HG02798 (cell line): Measurements from ENCODE around the gene CRY2.
A peak's percentile ranks its signal among the peaks of the same experiment; 100 is the strongest.

Source experiments
- ATAC-seq: cut with Tn5 transposase; IDR thresholded peaks from one replicate; pipeline ENCODE4 v1.9.1; 2021; ENCODE audit warnings: mild to moderate bottlenecking; ENCODE audit not compliant: unreplicated experiment, poor library complexity

Gene CRY2

GRCh38 chr11:45872651-45873356, 25.5 kb downstream of the CRY2 start:
- no peak for ATAC-seq

- no peak for ATAC-seq
Measured at GRCh38 chr11:45876401-45876800, 29.1 kb downstream of the CRY2 start.

GRCh38 chr11:45877221-45877620, 29.9 kb downstream of the CRY2 start:
- no peak for ATAC-seq

- ATAC-seq: no peak
Measured at GRCh38 chr11:45877845-45878244, 30.6 kb downstream of the CRY2 start.

GRCh38 chr11:45879803-45880686, 32.8 kb downstream of the CRY2 start:
- ATAC-seq: no peak

GRCh38 chr11:45880772-45881570, 33.7 kb downstream of the CRY2 start:
- no peak for ATAC-seq

- no peak for ATAC-seq
Measured at GRCh38 chr11:45881708-45882368, 34.6 kb downstream of the CRY2 start.

GRCh38 chr11:45884596-45885185, 37.4 kb downstream of the CRY2 start:
- no peak for ATAC-seq

GRCh38 chr11:45885274-45885920, 38.1 kb downstream of the CRY2 start, which contains the start of gene MAPK8IP1:
Gene MAPK8IP1 (plus strand): TSS chr11:45885651. CDS start chr11:45885821, 170 bp downstream.
- peak; percentile 62 for ATAC-seq

- no peak for ATAC-seq
Measured at GRCh38 chr11:45885921-45886721, 38.8 kb downstream of the CRY2 start.

GRCh38 chr11:45886816-45887520, 39.7 kb downstream of the CRY2 start:
- no peak for ATAC-seq

- ATAC-seq: no peak
Measured at GRCh38 chr11:45887587-45887986, 40.3 kb downstream of the CRY2 start.

GRCh38 chr11:45889555-45889954, 42.3 kb downstream of the CRY2 start:
- ATAC-seq: no peak

GRCh38 chr11:45889966-45890365, 42.7 kb downstream of the CRY2 start:
- no peak for ATAC-seq

- no peak for ATAC-seq
Measured at GRCh38 chr11:45890886-45891550, 43.7 kb downstream of the CRY2 start.

- no peak for ATAC-seq
Measured at GRCh38 chr11:45892856-45893255, 45.6 kb downstream of the CRY2 start.

GRCh38 chr11:45894555-45895247, 47.4 kb downstream of the CRY2 start:
- no peak for ATAC-seq
